Measurements from ENCODE around the gene CACNA1D. TPM values are rescaled to one million over a fixed set of nuclear protein-coding genes. Genes with fewer than 3 reads are reported as not detected.

Gene CACNA1D
- total RNA-seq, 1 experiment from 2014 or later, result not detected

GRCh38 chr3:53671192-53671960 is 177.0 kb downstream of the CACNA1D start:
- TF ChIP-seq EZH2 (IDR thresholded peaks at IDR 0.05; ENCODE audit: borderline replicate concordance, low read depth, low read length, poor library complexity, severe bottlenecking) (no peak), CTCF (conservative IDR thresholded peaks at IDR 0.05; ENCODE audit: low read depth, low read length) (no peak)

GRCh38 chr3:53671961-53672299 is 177.5 kb downstream of the CACNA1D start:
- no peaks in the 10 kb centered on the region for H3K36me3 ChIP-seq (ENCODE audit: insufficient read depth, low read length, poor library complexity, severe bottlenecking)
- BruUV-seq (replicated peaks), result no TSS peak
- H3K27me3 ChIP-seq (replicated peaks; ENCODE audit: insufficient read depth, low read depth, low read length, poor library complexity), result no peaks in the 10 kb centered on the region
- no peaks in the 10 kb centered on the region for H3K4me1 ChIP-seq (ENCODE audit: insufficient read depth, low read length, poor library complexity, severe bottlenecking)
- H3K4me3 ChIP-seq (ENCODE audit: low read depth, low read length, poor library complexity, severe bottlenecking), result no peak overlapping the region
- no peak for DNase-seq (ENCODE audit: low spot score)
- CTCF ChIA-PET, result no interaction called here
- intact Hi-C loops (cut with micrococcal nuclease; ENCODE audit: unreplicated experiment), result no loop called here
- H3K9me3 ChIP-seq (ENCODE audit: low read depth, low read length, poor library complexity, severe bottlenecking), result no peaks in the 10 kb centered on the region
- TF ChIP-seq EZH2 (IDR thresholded peaks at IDR 0.05; ENCODE audit: borderline replicate concordance, low read depth, low read length, poor library complexity, severe bottlenecking) (no peak), CTCF (conservative IDR thresholded peaks at IDR 0.05; ENCODE audit: low read depth, low read length) (no peak)
- POLR2A ChIA-PET (ENCODE audit: low non-redundant PET), result no interaction called here
- H3K27ac ChIP-seq (ENCODE audit: low read depth, low read length, poor library complexity, severe bottlenecking), result no peak overlapping the region

More at GRCh38 chr3:53671192-53671960, 177.0 kb downstream of the CACNA1D start:
- POLR2A ChIA-PET (ENCODE audit: low non-redundant PET), result no interaction called here
- Histone ChIP-seq H3K36me3 (ENCODE audit: insufficient read depth, low read length, poor library complexity, severe bottlenecking) (no peaks in the 10 kb centered on the region), H3K9me3 (ENCODE audit: low read depth, low read length, poor library complexity, severe bottlenecking) (no peaks in the 10 kb centered on the region), H3K4me1 (ENCODE audit: insufficient read depth, low read length, poor library complexity, severe bottlenecking) (no peaks in the 10 kb centered on the region), H3K27ac (ENCODE audit: low read depth, low read length, poor library complexity, severe bottlenecking) (no peak overlapping the region), H3K27me3 (replicated peaks; ENCODE audit: insufficient read depth, low read depth, low read length, poor library complexity) (no peaks in the 10 kb centered on the region), H3K4me3 (ENCODE audit: low read depth, low read length, poor library complexity, severe bottlenecking) (no peak overlapping the region)
- intact Hi-C loops (cut with micrococcal nuclease; ENCODE audit: unreplicated experiment), result no loop called here
- no TSS peak for BruUV-seq (replicated peaks)
- DNase-seq (ENCODE audit: low spot score), result no peak
- CTCF ChIA-PET, result no interaction called here

- no peak overlapping the region for H3K4me3 ChIP-seq (ENCODE audit: low read depth, low read length, poor library complexity, severe bottlenecking)
- no peaks in the 10 kb centered on the region for H3K36me3 ChIP-seq (ENCODE audit: insufficient read depth, low read length, poor library complexity, severe bottlenecking)
- ChIA-PET CTCF (no interaction called here), POLR2A (ENCODE audit: low non-redundant PET) (no interaction called here)
- TF ChIP-seq EZH2 (IDR thresholded peaks at IDR 0.05; ENCODE audit: borderline replicate concordance, low read depth, low read length, poor library complexity, severe bottlenecking) (no peak), CTCF (conservative IDR thresholded peaks at IDR 0.05; ENCODE audit: low read depth, low read length) (no peak)
- no peaks in the 10 kb centered on the region for H3K9me3 ChIP-seq (ENCODE audit: low read depth, low read length, poor library complexity, severe bottlenecking)
- H3K4me1 ChIP-seq (ENCODE audit: insufficient read depth, low read length, poor library complexity, severe bottlenecking), result no peaks in the 10 kb centered on the region
- DNase-seq (ENCODE audit: low spot score), result no peak
- H3K27ac ChIP-seq (ENCODE audit: low read depth, low read length, poor library complexity, severe bottlenecking), result no peak overlapping the region
- intact Hi-C loops (cut with micrococcal nuclease; ENCODE audit: unreplicated experiment), result no loop called here
- no TSS peak for BruUV-seq (replicated peaks)
- H3K27me3 ChIP-seq (replicated peaks; ENCODE audit: insufficient read depth, low read depth, low read length, poor library complexity), result no peaks in the 10 kb centered on the region
These were observed 178.6 kb downstream of the CACNA1D start for GRCh38 chr3:53672981-53673380.

All from A673 (cell line).